WERI-Rb-1 (cell line): ENCODE measurements around the gene CLEC2D.
"Not testable (repeated sequence)": the region's sequence is repeated elsewhere in the genome, so short reads cannot be mapped to it uniquely, and the experiment has no call there.

ENCODE experiments used
- DNase-seq: peaks from one replicate; pipeline ENCODE4 v3.0.0-alpha.2; 2020
- H3K27ac ChIP-seq: fragments of 250-450 bp; sonication (Bioruptor Pico); 2 replicates; pipeline ENCODE4 v1.5.1; 2020; ENCODE audit warnings: mild to moderate bottlenecking, moderate library complexity
- H3K27me3 ChIP-seq: fragments of 250-450 bp; sonication (Bioruptor Pico); 2 replicates; pipeline ENCODE4 v1.5.1; 2021; ENCODE audit warnings: mild to moderate bottlenecking, low read depth, moderate library complexity; ENCODE audit not compliant: insufficient read depth, severe bottlenecking
- H3K36me3 ChIP-seq: fragments of 250-450 bp; sonication (Bioruptor Pico); 2 replicates; pipeline ENCODE4 v1.5.1; 2020; ENCODE audit warnings: mild to moderate bottlenecking, moderate library complexity
- H3K4me3 ChIP-seq: 2 replicates; pipeline ENCODE4 v1.5.1; 2011; ENCODE audit warnings: low read depth, mild to moderate bottlenecking, control low read depth, low read length
- H3K9me3 ChIP-seq: fragments of 250-450 bp; sonication (Bioruptor Pico); 2 replicates; pipeline ENCODE4 v1.5.1; 2021; ENCODE audit warnings: mild to moderate bottlenecking, moderate library complexity; ENCODE audit not compliant: severe bottlenecking
- CTCF ChIP-seq: IDR thresholded peaks from 2 replicates; pipeline ENCODE4 v1.5.1; 2011; ENCODE audit warnings: low read depth, mild to moderate bottlenecking, control low read depth, inconsistent platforms, low read length

The CLEC2D gene

DNA sequence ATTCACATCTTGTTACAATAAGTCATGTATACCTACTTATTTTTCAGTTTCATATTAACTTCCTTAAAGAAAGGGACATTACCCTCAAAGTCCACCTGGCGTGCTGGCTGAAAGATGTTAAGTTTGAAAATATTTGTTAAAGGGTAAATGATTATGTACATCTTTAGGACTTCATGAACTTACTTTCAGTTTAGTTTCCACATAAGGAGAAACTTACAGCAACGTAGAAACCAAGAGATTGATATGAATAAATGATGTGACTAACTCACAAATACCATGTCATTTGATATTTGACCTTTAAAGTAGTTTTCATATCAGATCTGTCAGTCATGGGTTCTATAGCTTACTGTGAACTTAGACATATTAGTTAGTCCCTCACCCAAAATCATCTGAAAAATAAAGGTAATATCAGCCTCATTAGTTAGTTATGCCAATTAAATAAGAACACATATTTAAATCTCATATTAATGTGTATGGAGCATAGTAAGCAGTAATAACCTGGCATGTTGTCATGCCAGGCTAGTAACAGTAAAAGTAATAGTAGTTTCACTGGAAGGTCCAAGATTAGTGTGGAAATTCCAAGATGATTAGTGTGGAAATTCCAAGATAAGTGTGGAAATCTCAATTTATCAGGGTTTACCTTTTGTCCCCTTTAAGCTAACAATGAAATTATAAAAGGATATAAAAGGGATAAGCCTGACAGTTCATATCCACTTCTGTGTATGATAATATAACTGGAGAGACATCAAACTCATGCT lies 1.9 kb upstream of the CLEC2D start:
- H3K9me3 ChIP-seq: no peaks in the 10 kb centered on the region
- no peaks in the 10 kb centered on the region; the same call in 1 of the 2 replicates for H3K36me3 ChIP-seq
- DNase-seq: no peak
- H3K4me3 ChIP-seq: no peak overlapping the region
- no peaks in the 10 kb centered on the region for H3K27me3 ChIP-seq
- no peak overlapping the region for H3K27ac ChIP-seq
- no peak for TF ChIP-seq CTCF

DNA sequence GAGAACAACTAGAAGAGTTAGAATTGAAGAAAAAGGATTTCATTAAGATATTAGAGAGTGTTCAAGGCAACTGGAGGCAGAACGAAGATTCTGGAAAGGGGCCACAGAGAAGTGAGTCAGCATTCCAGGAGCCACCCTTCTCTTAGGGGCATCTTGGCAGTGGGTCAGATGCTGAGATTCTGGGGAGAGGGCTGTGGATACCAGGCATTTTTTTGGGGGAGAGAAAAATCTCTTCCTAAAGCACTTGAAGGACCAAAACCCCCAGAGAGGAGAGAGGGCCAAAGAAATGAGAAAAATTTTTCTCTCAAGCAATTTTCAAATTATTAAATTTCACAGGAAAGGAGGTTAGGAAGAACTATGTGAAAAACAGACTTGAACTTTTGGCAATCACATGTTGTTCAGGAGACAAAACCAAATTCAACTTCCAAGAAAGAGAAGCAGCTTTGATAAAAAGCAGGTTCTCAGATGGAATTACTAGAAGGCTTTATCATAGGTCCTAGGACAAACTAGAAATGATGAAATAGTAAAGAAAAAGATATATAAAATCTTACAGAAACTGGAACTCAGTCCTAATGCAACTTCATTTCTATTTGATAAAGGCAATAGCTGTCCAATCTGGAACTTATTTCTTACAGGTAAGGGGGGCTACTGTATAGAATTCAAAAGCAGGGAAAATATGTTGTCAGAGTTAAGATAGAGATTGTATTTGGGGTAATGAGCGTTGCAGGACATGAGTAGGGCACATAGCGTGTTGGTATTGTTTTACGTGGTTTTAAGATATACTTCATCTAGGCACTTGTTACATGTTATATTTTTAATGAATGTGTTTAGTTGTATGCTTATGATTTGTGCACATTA lies 1.1 kb upstream of the CLEC2D start:
- DNase-seq: no peak
- Histone ChIP-seq H3K36me3 (no peaks in the 10 kb centered on the region; the same call in 1 of the 2 replicates), H3K4me3 (no peak overlapping the region), H3K27ac (no peak overlapping the region), H3K9me3 (no peaks in the 10 kb centered on the region), H3K27me3 (no peaks in the 10 kb centered on the region)
- no peak for TF ChIP-seq CTCF

GRCh38 chr12:9669019-9669326 lies 540 bp upstream of the CLEC2D start:
- Histone ChIP-seq H3K27ac (no peak overlapping the region), H3K9me3 (no peaks in the 10 kb centered on the region), H3K4me3 (no peak overlapping the region), H3K36me3 (no peaks in the 10 kb centered on the region; the same call in 1 of the 2 replicates), H3K27me3 (no peaks in the 10 kb centered on the region)
- no peak for TF ChIP-seq CTCF
- DNase-seq: no peak

- not testable (repeated sequence) for H3K9me3 ChIP-seq, H3K4me3 ChIP-seq, H3K27me3 ChIP-seq, H3K36me3 ChIP-seq, DNase-seq, H3K27ac ChIP-seq
These were observed 2.8 kb downstream of the CLEC2D start for GRCh38 chr12:9672340-9672739.

- no peak for DNase-seq
- no peak for TF ChIP-seq CTCF
- Histone ChIP-seq H3K4me3 (no peak overlapping the region), H3K36me3 (no peaks in the 10 kb centered on the region), H3K27me3 (no peaks in the 10 kb centered on the region), H3K9me3 (no peaks in the 10 kb centered on the region), H3K27ac (no peak overlapping the region)
These were observed 4.1 kb downstream of the CLEC2D start for GRCh38 chr12:9673404-9674225.

DNA sequence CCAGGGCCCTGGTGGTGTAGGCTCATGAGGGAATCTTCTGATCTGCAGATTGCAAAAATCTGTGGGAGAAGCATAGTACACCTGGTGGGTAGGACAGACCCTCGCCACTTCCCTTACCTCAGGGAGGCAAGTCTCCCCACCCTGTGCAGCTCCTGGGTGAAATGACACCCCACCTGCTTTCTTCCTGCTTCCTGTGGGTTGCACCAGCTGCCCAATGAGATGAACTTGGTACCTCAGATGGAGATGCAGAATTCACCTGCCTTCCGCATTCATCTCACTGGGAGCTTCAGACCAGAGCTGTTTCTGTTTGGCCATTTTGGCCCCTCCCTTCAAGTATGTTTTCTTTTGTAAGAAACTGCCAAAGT lies 4.7 kb downstream of the CLEC2D start:
- Histone ChIP-seq H3K27ac (no peak overlapping the region), H3K4me3 (no peak overlapping the region), H3K27me3 (no peaks in the 10 kb centered on the region), H3K36me3 (no peaks in the 10 kb centered on the region), H3K9me3 (no peaks in the 10 kb centered on the region)
- no peak for DNase-seq
- no peak for TF ChIP-seq CTCF

DNA sequence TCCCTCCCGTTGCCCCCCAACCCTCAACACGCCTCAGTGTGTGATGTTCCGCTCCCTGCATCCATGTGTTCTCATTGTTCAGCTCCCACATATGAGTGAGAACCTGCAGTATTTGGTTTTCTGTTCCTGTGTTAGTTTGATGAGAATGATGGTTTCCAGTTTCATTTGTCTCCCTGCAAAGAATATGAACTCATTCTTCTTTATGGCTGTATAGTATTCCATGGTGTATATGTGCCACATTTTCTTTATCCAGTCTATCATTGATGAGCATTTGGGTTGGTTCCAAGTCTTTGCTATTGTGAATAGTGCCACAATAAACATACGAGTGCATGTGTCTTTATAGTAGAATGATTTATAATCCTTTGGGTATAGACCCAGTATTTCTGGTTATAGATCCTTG lies 13.0 kb downstream of the CLEC2D start:
- not testable (repeated sequence) for H3K27ac ChIP-seq, H3K36me3 ChIP-seq, H3K27me3 ChIP-seq, H3K4me3 ChIP-seq, H3K9me3 ChIP-seq, DNase-seq

DNA sequence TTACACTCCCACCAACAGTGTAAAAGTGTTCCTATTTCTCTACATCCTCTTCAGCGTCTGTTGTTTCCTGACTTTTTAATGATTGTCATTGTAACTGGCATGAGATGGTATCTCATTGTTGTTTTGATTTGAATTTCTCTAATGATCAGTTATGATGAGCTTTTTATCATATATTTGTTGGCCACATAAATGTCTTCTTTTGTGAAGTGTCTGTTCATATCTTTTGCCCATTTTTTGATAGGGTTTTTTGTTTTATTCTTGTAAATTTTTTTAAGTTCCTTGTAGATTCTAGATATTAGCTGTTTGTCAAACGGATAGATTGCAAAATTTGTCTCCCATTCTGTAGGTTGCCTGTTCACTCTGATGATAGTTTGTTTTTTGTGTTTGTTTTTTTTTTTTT lies 13.4 kb downstream of the CLEC2D start:
- not testable (repeated sequence) for DNase-seq, H3K27ac ChIP-seq, H3K4me3 ChIP-seq, H3K27me3 ChIP-seq, H3K36me3 ChIP-seq, H3K9me3 ChIP-seq

DNA sequence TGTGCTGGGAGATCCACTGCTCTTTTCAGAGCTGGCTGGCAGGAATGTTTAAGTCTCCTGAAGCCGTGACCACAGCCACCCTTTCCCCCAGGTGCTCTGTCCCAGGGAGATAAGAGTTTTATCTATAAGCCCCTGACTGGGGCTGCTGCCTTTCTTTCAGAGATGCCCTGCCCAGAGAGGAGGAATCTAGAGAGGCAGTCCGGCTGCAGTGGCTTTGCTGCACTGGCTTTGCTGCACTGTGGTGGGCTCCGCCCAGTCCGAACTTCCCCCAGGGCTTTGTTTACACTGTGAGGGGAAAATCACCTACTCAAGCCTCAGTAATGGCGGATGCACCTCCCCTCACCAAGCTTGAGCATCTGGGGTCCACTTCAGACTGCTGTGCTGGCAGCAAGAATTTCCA lies 15.9 kb downstream of the CLEC2D start:
- H3K4me3 ChIP-seq, H3K27me3 ChIP-seq, H3K36me3 ChIP-seq, H3K27ac ChIP-seq, H3K9me3 ChIP-seq: not testable (repeated sequence)
- DNase-seq: peak; percentile 12
